Measurements from ENCODE around the gene FKBP6. TPM values are rescaled to one million over a fixed set of nuclear protein-coding genes. Genes with fewer than 3 reads are reported as not detected.

FKBP6 gene
- total RNA-seq, 1 experiment from 2014 or later = not detected

- peaks cover 10% of the 10 kb centered on the region for H3K9me3 ChIP-seq (ENCODE audit: low read depth, low read length, poor library complexity, severe bottlenecking)
- H3K36me3 ChIP-seq (ENCODE audit: insufficient read depth, low read length, poor library complexity, severe bottlenecking) = no peaks in the 10 kb centered on the region
- no peaks in the 10 kb centered on the region for H3K27me3 ChIP-seq (replicated peaks; ENCODE audit: insufficient read depth, low read depth, low read length, poor library complexity)
- TF ChIP-seq CTCF (conservative IDR thresholded peaks at IDR 0.05; ENCODE audit: low read depth, low read length) (no peak), EZH2 (IDR thresholded peaks at IDR 0.05; ENCODE audit: borderline replicate concordance, low read depth, low read length, poor library complexity, severe bottlenecking) (no peak)
- DNase-seq (ENCODE audit: low spot score) = no peak
- ChIA-PET POLR2A (ENCODE audit: low non-redundant PET) (no interaction called here), CTCF (no interaction called here)
- H3K27ac ChIP-seq (ENCODE audit: low read depth, low read length, poor library complexity, severe bottlenecking) = no peak overlapping the region
- no peak overlapping the region for H3K4me3 ChIP-seq (ENCODE audit: low read depth, low read length, poor library complexity, severe bottlenecking)
- intact Hi-C loops (cut with micrococcal nuclease; ENCODE audit: unreplicated experiment) = no loop called here
- BruUV-seq (replicated peaks) = no TSS peak
- H3K4me1 ChIP-seq (ENCODE audit: insufficient read depth, low read length, poor library complexity, severe bottlenecking) = no peaks in the 10 kb centered on the region
These were observed 60.0 kb downstream of the FKBP6 start for GRCh38 chr7:73387908-73388414.

GRCh38 chr7:73391396-73391795, 63.4 kb downstream of the FKBP6 start:
- ChIA-PET CTCF (no interaction called here), POLR2A (ENCODE audit: low non-redundant PET) (no interaction called here)
- H3K4me1 ChIP-seq (ENCODE audit: insufficient read depth, low read length, poor library complexity, severe bottlenecking) = no peaks in the 10 kb centered on the region
- peaks cover 10% of the 10 kb centered on the region for H3K9me3 ChIP-seq (ENCODE audit: low read depth, low read length, poor library complexity, severe bottlenecking)
- H3K4me3 ChIP-seq (ENCODE audit: low read depth, low read length, poor library complexity, severe bottlenecking) = no peak overlapping the region
- BruUV-seq (replicated peaks) = no TSS peak
- TF ChIP-seq CTCF (conservative IDR thresholded peaks at IDR 0.05; ENCODE audit: low read depth, low read length) = no peak
- TF ChIP-seq EZH2 (IDR thresholded peaks at IDR 0.05; ENCODE audit: borderline replicate concordance, low read depth, low read length, poor library complexity, severe bottlenecking) = no peak
- no peak overlapping the region for H3K27ac ChIP-seq (ENCODE audit: low read depth, low read length, poor library complexity, severe bottlenecking)
- DNase-seq (ENCODE audit: low spot score) = no peak
- intact Hi-C loops (cut with micrococcal nuclease; ENCODE audit: unreplicated experiment) = no loop called here
- H3K36me3 ChIP-seq (ENCODE audit: insufficient read depth, low read length, poor library complexity, severe bottlenecking) = no peaks in the 10 kb centered on the region
- H3K27me3 ChIP-seq (replicated peaks; ENCODE audit: insufficient read depth, low read depth, low read length, poor library complexity) = no peaks in the 10 kb centered on the region

GRCh38 chr7:73394422-73394821, 66.5 kb downstream of the FKBP6 start:
- Histone ChIP-seq H3K36me3 (ENCODE audit: insufficient read depth, low read length, poor library complexity, severe bottlenecking) (no peaks in the 10 kb centered on the region), H3K27ac (ENCODE audit: low read depth, low read length, poor library complexity, severe bottlenecking) (no peak overlapping the region), H3K9me3 (ENCODE audit: low read depth, low read length, poor library complexity, severe bottlenecking) (no peaks in the 10 kb centered on the region), H3K4me3 (ENCODE audit: low read depth, low read length, poor library complexity, severe bottlenecking) (no peak overlapping the region), H3K27me3 (replicated peaks; ENCODE audit: insufficient read depth, low read depth, low read length, poor library complexity) (no peaks in the 10 kb centered on the region), H3K4me1 (ENCODE audit: insufficient read depth, low read length, poor library complexity, severe bottlenecking) (no peaks in the 10 kb centered on the region)
- ChIA-PET CTCF (no interaction called here), POLR2A (ENCODE audit: low non-redundant PET) (no interaction called here)
- BruUV-seq (replicated peaks) = no TSS peak
- DNase-seq (ENCODE audit: low spot score) = no peak
- TF ChIP-seq CTCF (conservative IDR thresholded peaks at IDR 0.05; ENCODE audit: low read depth, low read length) (no peak), EZH2 (IDR thresholded peaks at IDR 0.05; ENCODE audit: borderline replicate concordance, low read depth, low read length, poor library complexity, severe bottlenecking) (no peak)
- intact Hi-C loops (cut with micrococcal nuclease; ENCODE audit: unreplicated experiment) = no loop called here

All from A673 (cell line).